Inferior parietal cortex (tissue), 1 donor: Measurements from ENCODE around the gene ACSS1.

ENCODE experiments used
- DNase-seq: peaks from one replicate; pipeline ENCODE4 v3.0.0-alpha.2; 2016; ENCODE audit errors: extremely low spot score

ACSS1 gene

DNA sequence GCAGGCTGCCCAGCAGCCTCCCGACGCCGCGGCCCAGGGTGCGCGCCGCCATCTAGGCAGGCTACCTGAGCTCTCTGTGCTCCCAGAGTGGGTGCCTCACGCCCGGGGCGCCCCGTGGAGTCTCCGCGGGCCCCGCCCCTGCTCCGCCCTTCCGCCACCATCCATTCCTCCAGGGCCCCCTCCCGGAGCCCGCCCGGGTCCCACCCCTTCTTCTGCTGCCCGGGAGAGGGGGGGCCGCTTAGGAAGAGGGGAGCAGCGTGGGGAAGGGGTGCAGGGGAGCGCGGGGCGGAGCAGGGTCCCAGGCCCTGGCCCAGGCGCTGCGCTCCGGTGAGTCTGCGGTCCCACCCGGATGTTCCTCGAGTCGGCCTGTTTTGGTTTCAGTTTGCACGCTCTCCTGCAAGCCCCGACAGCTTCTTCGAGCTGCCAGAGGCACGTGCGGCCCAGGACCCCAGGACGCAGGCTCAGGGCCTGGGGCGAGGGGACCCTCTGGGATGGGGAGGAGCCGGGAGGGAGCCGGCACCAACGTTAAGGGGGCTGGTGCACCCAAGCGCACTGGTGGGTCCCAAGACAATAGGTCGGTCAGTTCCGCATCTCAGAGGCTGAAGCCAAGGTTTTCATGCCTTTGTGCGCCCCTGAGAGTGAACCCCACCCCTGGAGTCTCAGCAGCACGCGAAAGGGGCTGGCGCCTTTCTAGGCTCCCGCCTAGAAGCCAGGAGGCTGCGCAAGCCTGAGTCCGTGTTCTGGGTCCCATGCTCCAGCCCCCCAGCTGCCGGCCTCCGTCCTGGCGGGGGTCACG, at the start of gene ACSS1:
Gene ACSS1 (minus strand): TSS at position 89 of the 796 bp plus-strand sequence. CDS start 37 bp downstream, at position 52.
- no peak for DNase-seq

DNA sequence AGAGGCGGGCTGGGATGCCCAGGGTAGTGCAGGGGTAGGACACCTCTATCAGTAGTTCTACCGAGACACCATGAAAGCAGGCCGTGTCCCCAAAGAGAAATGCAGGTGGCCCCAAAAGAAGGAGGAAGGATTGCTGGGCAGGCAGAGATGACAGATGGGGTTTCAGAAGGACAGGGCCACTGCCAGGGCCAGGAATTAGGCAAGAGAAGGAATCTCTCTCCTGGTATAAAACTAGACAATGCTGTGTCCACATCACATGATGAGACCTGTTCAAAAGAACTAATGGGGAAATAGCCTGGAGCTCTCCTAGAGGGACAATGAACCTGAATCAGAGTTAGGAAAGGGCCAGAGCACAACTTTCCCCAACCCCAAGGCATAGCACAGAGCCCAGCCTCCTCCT, 45.6 kb upstream of the ACSS1 start:
- DNase-seq, result no peak

GRCh38 chr20:25100914-25101313, 43.0 kb upstream of the ACSS1 start:
- DNase-seq, result no peak

GRCh38 chr20:25099601-25100140, 41.7 kb upstream of the ACSS1 start:
- DNase-seq, result no peak

GRCh38 chr20:25097498-25097897, 39.6 kb upstream of the ACSS1 start:
- no peak for DNase-seq

- no peak for DNase-seq
Measured at GRCh38 chr20:25090492-25091429, 32.8 kb upstream of the ACSS1 start.

DNA sequence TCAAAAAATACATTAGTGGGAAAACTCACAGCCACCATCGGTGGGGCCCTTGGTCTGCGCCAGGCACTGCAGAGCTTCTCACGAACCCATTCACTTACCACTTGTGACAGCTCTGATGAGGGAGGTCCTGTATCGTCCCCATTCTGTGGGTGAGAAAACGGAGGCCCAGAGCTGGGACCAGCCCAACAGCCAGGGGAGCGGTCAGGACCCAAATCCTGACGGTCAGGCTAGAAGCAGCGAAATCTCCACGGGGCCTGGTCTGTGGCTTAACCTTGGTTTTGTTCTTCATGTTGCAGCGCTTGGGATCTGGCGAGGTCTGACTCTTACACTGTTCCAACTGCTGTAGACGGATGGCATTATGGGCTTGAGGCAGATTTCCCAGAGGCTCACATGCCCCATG, 31.7 kb upstream of the ACSS1 start:
- DNase-seq, result no peak

- no peak for DNase-seq
Measured at GRCh38 chr20:25089096-25089495, 31.2 kb upstream of the ACSS1 start.

DNA sequence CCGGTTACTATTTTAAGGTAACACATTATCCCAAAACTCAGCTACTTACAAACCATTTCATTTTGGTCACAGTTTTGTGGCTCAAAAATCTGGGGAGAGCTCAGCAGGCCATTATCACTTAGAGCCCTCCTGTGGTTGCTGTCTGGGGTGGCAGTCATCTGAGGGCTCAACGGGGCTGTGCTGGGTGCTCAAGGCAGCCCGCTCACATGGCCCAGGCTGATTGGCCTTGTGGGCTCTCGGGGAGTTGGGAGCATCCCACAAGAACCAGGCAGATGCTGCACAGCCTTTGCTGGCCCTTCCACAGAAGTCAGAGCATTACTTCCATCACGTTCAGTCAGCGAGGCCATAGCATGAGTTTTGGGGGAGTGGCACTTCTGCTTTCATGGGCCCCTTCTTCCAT, 30.3 kb upstream of the ACSS1 start:
- DNase-seq, result no peak

DNA sequence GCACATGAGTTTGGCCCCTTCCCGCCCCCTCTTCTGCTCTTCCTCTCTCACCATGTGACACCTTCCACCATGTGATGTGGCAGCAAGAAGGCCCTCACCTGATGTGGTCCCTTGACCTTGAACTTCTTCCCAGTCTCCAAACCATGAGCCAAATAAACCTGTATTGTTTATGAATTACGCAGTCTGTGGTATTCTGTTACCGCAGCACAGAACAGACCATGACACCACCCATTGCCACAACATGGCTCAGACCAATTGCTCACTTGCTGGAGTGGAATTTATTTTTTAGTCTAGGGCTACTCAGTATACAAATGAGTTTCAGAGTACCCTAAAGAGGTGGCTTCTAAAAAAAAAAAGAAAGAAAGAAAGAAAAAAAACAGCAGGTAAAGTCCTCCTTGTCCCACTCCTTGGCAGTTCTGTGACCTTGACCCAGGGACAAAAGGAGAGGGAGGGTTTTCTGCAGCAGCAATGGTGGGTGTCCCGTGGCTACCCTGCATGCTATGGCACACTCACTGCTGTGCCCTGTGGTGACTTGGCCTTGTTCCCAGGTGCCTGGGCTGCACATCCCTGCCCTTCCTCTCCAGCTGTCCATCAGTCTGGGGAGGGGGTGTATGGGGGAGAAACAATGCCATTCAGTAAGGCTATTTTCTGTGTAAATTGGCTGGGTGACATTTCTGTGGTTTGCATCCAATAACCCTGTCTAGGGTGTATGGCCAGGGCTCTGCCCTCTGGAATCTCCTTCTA, 29.4 kb upstream of the ACSS1 start:
- no peak for DNase-seq

DNA sequence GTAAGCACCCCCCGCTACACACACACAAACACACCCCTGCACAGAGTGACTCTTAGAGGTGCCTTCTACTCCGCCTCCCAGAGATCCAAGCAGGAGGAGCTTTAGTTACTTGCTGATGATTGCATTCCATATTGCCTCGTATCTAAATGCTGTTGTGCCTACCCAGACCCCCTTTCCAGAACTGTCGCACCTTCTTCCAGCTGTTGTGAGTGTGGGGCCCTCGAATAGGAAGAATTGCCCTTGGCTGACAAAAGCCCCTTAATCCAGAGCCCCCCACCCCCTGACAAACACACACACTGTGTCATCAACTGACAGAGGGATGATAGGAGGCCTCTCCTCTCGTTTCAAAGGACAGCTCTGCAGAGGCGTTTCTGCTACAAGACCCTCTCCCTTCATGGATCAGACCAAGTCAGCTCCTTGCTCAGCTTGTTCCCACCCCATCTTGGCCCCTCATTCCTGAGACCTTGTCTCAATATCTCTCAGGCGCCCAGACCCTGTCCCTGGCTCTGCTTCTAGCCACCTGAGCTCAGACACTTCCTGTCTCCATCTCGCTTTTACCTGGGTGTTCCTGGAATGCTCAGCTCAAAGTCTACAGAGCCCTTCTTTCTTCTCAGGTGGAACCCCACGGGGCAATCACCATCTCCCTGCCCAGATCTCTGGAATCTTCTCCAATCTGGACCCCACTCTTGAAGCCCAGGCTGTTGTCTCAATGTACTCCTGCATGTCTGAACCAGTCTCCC, 28.0 kb upstream of the ACSS1 start:
- no peak for DNase-seq

DNA sequence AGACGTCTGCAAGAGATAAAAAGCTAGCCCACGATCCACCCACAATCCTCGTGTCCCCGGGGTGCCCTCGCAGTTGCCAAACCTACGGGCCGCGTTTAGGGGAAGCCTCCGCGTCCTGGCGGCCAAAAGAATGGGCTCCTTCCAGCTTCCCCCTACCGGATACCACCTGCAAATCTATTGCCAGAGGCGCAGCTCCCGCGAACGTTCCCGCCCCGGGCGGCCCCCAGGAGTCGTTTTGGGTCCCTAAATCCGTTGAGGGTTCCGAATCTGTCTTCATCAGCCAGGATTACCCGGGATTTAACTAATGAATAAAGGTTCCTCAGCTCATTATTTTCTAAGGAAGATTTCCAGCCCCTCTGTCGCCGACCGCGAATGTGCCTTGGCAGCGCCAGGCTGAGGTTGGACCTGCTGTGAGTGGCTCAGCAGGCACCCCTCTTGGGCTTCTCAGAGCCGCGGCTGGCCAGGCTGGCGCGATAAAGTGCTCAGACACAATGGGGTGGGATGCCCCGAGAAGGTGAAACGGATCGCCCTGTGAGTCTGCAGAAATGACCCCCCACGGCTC, 26.8 kb upstream of the ACSS1 start:
- no peak for DNase-seq

GRCh38 chr20:25083773-25084625, 26.1 kb upstream of the ACSS1 start:
- DNase-seq, result no peak

DNA sequence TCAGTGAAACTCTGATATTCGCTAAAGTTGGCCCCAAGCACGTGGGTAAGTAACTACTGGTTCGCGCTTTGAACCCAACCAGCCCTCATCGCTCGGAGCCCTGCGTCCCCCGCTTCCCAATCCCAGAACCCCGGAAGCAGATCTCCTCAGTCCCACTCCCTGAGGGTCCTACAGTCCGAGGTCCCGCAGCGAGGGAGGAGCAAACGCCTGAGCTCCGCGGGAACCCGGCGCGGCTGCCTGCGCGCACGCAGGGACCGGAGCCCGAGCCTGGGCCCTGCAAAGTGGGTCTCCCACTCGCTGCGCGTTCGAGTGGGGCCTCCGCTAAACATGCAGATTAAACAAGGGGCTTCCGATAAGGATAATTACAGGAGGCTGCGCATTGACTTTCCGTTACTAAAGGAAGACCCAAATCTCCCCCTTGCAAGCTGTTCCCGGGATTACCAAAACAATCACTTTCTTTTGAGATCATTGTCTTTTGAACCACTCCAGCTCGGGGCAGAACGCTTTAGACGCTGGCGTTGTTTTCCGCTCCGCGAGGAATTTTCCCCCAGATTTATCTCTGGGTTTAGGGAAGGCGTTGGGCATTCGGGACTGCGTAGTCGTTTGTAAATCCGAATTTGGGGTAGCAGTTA, 25.3 kb upstream of the ACSS1 start:
- DNase-seq, result no peak

DNA sequence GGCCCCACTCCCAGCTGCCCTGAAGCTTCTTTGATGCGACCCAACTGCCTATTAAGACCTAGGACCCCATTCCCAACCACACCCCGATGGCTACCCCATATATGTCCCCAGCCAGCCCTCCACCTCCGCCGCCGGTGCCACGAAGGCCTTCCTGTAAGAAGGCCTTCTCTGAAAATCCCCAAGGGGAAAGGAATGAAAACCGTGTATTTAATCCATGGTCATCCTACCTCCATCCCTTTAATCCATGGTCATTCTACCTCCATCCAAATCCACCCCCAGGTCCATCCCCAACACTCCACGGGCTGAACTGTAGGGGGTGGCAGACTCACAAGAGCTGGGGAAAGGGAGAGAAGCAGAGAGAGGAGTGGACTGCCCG, 24.5 kb upstream of the ACSS1 start:
- no peak for DNase-seq

DNA sequence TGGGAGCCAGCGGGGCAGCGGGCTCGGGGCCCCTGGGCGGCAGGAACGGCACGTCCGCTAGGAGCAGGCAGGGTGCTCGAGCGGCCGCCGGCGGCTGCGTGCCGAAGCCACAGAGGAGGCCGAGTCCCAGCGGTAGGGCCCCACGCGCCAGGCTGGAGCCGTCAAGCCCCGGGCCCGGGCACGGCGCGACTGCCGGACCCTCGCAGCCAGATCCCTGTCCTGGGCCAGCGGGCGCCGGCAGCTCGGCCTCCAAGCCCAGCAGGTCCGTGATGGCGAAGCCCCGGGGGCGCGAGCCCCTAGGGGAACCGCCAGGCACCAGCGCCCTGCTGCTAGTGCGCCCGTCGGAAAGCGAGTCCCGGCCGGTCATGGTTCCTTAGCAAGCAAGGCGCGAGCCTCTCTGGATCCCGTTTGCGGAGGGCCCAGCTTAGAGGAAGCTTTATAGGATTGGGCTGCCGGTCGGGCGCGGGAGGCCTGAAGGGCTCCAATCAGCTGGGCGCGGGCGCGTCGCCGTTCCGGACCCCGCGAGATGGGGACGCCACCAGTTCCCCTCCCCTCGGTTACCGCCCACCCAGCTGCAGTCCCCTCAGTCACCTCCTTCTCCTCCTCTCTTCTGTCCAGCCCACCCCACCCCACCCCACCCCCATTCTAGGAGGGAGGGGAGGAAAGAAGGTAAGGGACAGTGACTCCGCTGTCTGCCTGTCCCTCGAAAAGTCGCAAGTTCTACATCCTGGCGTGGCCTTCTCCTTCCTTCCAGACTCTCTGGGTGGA, 24.0 kb upstream of the ACSS1 start, which contains the start of gene VSX1:
Gene VSX1 (minus strand): TSS at position 412 of the 768 bp plus-strand sequence. CDS start 45 bp downstream, at position 367.
- no peak for DNase-seq

GRCh38 chr20:25081065-25081729, 23.3 kb upstream of the ACSS1 start:
- DNase-seq, result no peak

DNA sequence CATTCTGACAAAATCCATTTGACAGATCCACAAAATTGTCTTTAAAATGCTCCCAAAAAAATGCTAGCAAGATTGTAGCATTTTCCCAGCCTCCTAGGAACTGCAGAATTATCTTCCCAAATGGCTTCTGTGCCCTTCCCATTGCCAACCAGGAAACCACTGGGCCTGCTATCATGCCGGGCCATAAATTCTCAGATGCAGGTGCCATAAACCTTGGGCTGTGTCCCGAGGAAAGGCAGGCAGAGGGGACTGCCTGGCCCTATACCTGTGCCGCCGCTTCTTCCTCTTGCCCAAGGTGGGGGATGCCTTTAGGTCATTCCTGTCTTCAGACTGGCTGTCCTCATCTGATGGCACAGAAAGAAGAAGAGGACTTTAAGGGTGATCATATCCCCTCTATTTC, 21.2 kb upstream of the ACSS1 start:
- DNase-seq, result no peak
